Neutrophil (primary cell): ENCODE measurements around the gene IGSF21.

Source experiments
- H3K27ac ChIP-seq: fragments of 200-600 bp; sonication (generic); 2 replicates; pipeline ENCODE4 v1.5.1; 2016; ENCODE audit warnings: mild to moderate bottlenecking, moderate library complexity
- H3K27me3 ChIP-seq: fragments of 200-600 bp; sonication (generic); 2 replicates; pipeline ENCODE4 v1.6.0; 2016; ENCODE audit warnings: mild to moderate bottlenecking
- H3K36me3 ChIP-seq: fragments of 200-600 bp; sonication (generic); 2 replicates; pipeline ENCODE4 v1.5.1; 2017
- H3K4me1 ChIP-seq, 2 experiments: fragments of 200-600 bp in 1 of 2; sonication (generic) in 1 of 2; 1 replicate in 1 of 2; 2 replicates in 1 of 2; pipeline versions ENCODE4 v1.5.1 to v1.6.1; 2013 to 2016; ENCODE audit warnings: low read depth in 1 of 2, low read length in 1 of 2, mild to moderate bottlenecking in 1 of 2, moderate library complexity in 1 of 2; ENCODE audit not compliant: control insufficient read depth in 1 of 2, insufficient read depth in 1 of 2
- H3K4me3 ChIP-seq, 2 experiments: fragments of 200-600 bp in 1 of 2; sonication (generic) in 1 of 2; 1 replicate in 1 of 2; 2 replicates in 1 of 2; pipeline ENCODE4 v1.5.1; 2013 to 2016; ENCODE audit warnings: low read depth in 1 of 2, low read length in 1 of 2, mild to moderate bottlenecking in 1 of 2, moderate library complexity in 1 of 2
- H3K9me3 ChIP-seq: fragments of 200-600 bp; sonication (generic); 2 replicates; pipeline ENCODE4 v1.5.1; 2016
- TF ChIP-seq, protein P1 (sequence below): fragments of 200-600 bp; sonication (generic); IDR thresholded peaks from 2 replicates; pipeline ENCODE4 v1.5.1; 2016; ENCODE audit warnings: antibody characterized with exemption

Gene IGSF21

GRCh38 chr1:18090636-18091035 lies 17.0 kb upstream of the IGSF21 start:
- Histone ChIP-seq H3K27me3 (peaks cover 21% of the 10 kb centered on the region), H3K4me1 (peaks cover 0 to 10% of the 10 kb centered on the region in 2 experiments), H3K27ac (no peak overlapping the region), H3K36me3 (no peaks in the 10 kb centered on the region), H3K9me3 (no peaks in the 10 kb centered on the region), H3K4me3 (no peak overlapping the region)
- TF ChIP-seq, protein P1, sequence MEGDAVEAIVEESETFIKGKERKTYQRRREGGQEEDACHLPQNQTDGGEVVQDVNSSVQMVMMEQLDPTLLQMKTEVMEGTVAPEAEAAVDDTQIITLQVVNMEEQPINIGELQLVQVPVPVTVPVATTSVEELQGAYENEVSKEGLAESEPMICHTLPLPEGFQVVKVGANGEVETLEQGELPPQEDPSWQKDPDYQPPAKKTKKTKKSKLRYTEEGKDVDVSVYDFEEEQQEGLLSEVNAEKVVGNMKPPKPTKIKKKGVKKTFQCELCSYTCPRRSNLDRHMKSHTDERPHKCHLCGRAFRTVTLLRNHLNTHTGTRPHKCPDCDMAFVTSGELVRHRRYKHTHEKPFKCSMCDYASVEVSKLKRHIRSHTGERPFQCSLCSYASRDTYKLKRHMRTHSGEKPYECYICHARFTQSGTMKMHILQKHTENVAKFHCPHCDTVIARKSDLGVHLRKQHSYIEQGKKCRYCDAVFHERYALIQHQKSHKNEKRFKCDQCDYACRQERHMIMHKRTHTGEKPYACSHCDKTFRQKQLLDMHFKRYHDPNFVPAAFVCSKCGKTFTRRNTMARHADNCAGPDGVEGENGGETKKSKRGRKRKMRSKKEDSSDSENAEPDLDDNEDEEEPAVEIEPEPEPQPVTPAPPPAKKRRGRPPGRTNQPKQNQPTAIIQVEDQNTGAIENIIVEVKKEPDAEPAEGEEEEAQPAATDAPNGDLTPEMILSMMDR, result no peak

DNA sequence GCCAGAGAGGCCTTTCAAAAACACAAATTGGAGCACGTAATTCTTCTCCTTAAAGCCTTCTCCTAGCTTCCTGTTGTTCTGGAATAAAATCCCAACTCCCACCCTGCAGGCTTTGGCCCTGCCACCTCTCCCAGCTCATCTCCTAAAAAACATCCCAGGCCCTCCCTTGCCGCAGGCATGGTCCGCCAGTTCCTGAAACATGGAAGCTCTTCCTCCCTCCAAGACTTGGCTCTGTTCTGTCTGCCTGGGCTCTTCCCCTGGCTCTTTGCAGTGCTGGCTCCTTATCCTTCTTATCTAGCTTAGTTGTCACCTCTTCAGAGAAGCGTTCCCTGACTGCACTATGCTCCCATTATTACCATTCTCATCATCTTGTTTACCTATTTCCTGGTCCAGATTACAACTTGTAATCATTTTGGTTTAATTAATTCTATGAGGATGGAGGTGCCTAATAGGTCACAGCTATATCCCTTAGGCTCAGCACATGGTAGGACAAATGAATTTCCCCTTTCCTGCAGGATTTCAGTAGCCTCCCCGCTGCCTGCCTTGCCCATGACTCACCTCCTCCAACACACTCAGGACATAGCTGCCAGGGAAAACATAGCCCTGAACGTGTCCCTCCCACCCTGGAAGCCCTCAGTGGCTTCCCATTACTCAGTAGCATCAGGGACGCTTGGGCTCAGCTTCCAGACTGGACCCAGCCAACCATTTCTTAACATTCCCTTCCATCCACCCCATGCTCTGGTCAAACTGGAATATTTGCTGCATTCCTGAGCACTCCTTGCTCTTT lies 15.7 kb upstream of the IGSF21 start:
- no peaks in the 10 kb centered on the region for H3K4me1 ChIP-seq
- peaks cover 21% of the 10 kb centered on the region for H3K27me3 ChIP-seq
- TF ChIP-seq, protein P1, result no peak

GRCh38 chr1:18093193-18093592 lies 14.4 kb upstream of the IGSF21 start:
- H3K27ac ChIP-seq, result no peak overlapping the region
- H3K4me1 ChIP-seq, result no peaks in the 10 kb centered on the region
- peaks cover 14% of the 10 kb centered on the region for H3K27me3 ChIP-seq
- no peak overlapping the region for H3K4me3 ChIP-seq
- H3K36me3 ChIP-seq, result no peaks in the 10 kb centered on the region
- H3K9me3 ChIP-seq, result no peaks in the 10 kb centered on the region
- TF ChIP-seq, protein P1, result no peak

More for the DNA sequence above, 15.7 kb upstream of the IGSF21 start:
- Histone ChIP-seq H3K4me3 (no peak overlapping the region), H3K27ac (no peak overlapping the region), H3K36me3 (no peaks in the 10 kb centered on the region), H3K9me3 (no peaks in the 10 kb centered on the region)

GRCh38 chr1:18093646-18094045 lies 14.0 kb upstream of the IGSF21 start:
- Histone ChIP-seq H3K4me1 (no peaks in the 10 kb centered on the region), H3K9me3 (no peaks in the 10 kb centered on the region), H3K27me3 (peaks cover 14% of the 10 kb centered on the region), H3K4me3 (no peak overlapping the region), H3K27ac (no peak overlapping the region), H3K36me3 (no peaks in the 10 kb centered on the region)
- TF ChIP-seq, protein P1, result no peak

DNA sequence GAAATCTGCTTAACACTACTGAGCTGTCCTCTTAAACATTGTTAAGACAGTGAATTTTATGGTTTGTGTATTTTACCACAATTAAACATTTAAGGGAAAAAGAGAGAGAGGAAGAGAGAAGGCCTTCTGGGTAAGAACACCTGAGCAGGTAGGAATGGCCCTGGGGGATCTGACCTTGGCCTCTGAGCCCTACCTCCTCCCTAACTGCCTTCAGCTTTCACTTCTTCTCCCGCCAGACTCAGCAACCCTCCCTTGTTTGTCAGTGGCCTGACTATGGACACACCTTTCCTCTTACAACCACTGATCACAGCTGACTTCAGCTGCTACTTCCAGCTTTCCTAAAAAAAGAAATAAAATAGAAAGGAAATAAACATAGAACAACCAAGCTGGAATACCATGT lies 13.5 kb upstream of the IGSF21 start:
- Histone ChIP-seq H3K27ac (no peak overlapping the region), H3K4me3 (no peak overlapping the region), H3K36me3 (no peaks in the 10 kb centered on the region), H3K4me1 (no peaks in the 10 kb centered on the region), H3K9me3 (no peaks in the 10 kb centered on the region), H3K27me3 (peaks cover 14% of the 10 kb centered on the region)
- TF ChIP-seq, protein P1, result no peak
